OCI-LY1 (cell line): ENCODE data around the gene GRID2.

Source experiments
- CTCF ChIP-seq: fragments of 200-600 bp; sonication (generic), shearing (Covaris generic); IDR thresholded peaks from 2 replicates; pipeline ENCODE4 v1.5.1; 2017; ENCODE audit warnings: mild to moderate bottlenecking, antibody characterized with exemption, low read length, moderate library complexity, mixed read lengths
- EZH2 ChIP-seq: fragments of 200-600 bp; sonication (generic), shearing (Covaris generic); IDR thresholded peaks from 2 replicates; pipeline ENCODE4 v1.8.0; 2017; ENCODE audit warnings: borderline replicate concordance, mixed run types, mild to moderate bottlenecking, antibody characterized with exemption, low read length, moderate library complexity, mixed read lengths

- TF ChIP-seq CTCF, result no peak
- no peak for TF ChIP-seq EZH2
These were observed 908.5 kb downstream of the GRID2 start for GRCh38 chr4:93212250-93212649.
